HG02885 (cell line): ENCODE measurements around the gene CHCHD3.

Experiments used
- ATAC-seq: cut with Tn5 transposase; IDR thresholded peaks from one replicate; pipeline ENCODE4 v1.9.1; 2021; ENCODE audit warnings: mild to moderate bottlenecking; ENCODE audit not compliant: unreplicated experiment, poor library complexity

Gene CHCHD3

GRCh38 chr7:132837529-132837928 lies 244.4 kb downstream of the CHCHD3 start:
- no peak for ATAC-seq

- ATAC-seq = no peak
These were observed 245.1 kb downstream of the CHCHD3 start for GRCh38 chr7:132836746-132837145.

GRCh38 chr7:132830941-132831340 lies 250.9 kb downstream of the CHCHD3 start:
- no peak for ATAC-seq

- ATAC-seq = no peak
These were observed 253.4 kb downstream of the CHCHD3 start for GRCh38 chr7:132828502-132828901.

- ATAC-seq = no peak
These were observed 255.7 kb downstream of the CHCHD3 start for GRCh38 chr7:132825932-132826835.

GRCh38 chr7:132825222-132825621 lies 256.7 kb downstream of the CHCHD3 start:
- ATAC-seq = no peak

GRCh38 chr7:132819648-132820047 lies 262.2 kb downstream of the CHCHD3 start:
- ATAC-seq = no peak

- no peak for ATAC-seq
These were observed 263.9 kb downstream of the CHCHD3 start for GRCh38 chr7:132817949-132818348.

- no peak for ATAC-seq
These were observed 266.1 kb downstream of the CHCHD3 start for GRCh38 chr7:132815696-132816311.

- no peak for ATAC-seq
These were observed 266.8 kb downstream of the CHCHD3 start for GRCh38 chr7:132815130-132815529.

- ATAC-seq = no peak
These were observed 271.3 kb downstream of the CHCHD3 start for GRCh38 chr7:132810561-132810960.

GRCh38 chr7:132806834-132807233 lies 275.1 kb downstream of the CHCHD3 start:
- ATAC-seq = no peak

- ATAC-seq = no peak
These were observed 276.1 kb downstream of the CHCHD3 start for GRCh38 chr7:132805766-132806165.

GRCh38 chr7:132804849-132805485 lies 276.9 kb downstream of the CHCHD3 start:
- no peak for ATAC-seq

GRCh38 chr7:132800522-132800921 lies 281.4 kb downstream of the CHCHD3 start:
- ATAC-seq = no peak

GRCh38 chr7:132799081-132799413 lies 282.8 kb downstream of the CHCHD3 start:
- ATAC-seq = no peak

GRCh38 chr7:132797152-132797551 lies 284.7 kb downstream of the CHCHD3 start:
- ATAC-seq = no peak

- no peak for ATAC-seq
These were observed 288.4 kb downstream of the CHCHD3 start for GRCh38 chr7:132793474-132793873.

GRCh38 chr7:132791036-132791435 lies 290.9 kb downstream of the CHCHD3 start:
- no peak for ATAC-seq

GRCh38 chr7:132790104-132790503 lies 291.8 kb downstream of the CHCHD3 start:
- ATAC-seq = no peak

- no peak for ATAC-seq
These were observed 292.6 kb downstream of the CHCHD3 start for GRCh38 chr7:132789281-132789680.
